ENCODE measurements around the gene CLEC10A. TPM values are rescaled to one million over a fixed set of nuclear protein-coding genes. Genes with fewer than 3 reads are reported as not detected.
"Not testable (repeated sequence)": the region's sequence is repeated elsewhere in the genome, so short reads cannot be mapped to it uniquely, and the experiment has no call there.

The CLEC10A gene
- total RNA-seq, 4 donors from 2014 or later = 1.5 to 3.5 TPM; not detected in 2

GRCh38 chr17:7098802-7099459 lies 18.9 kb upstream of the CLEC10A start:
- TF ChIP-seq CTCF (IDR thresholded peaks at IDR 0.05) = no peak
- no peak for TF ChIP-seq POLR2A (IDR thresholded peaks at IDR 0.05)
- DNase-seq = no peak
- Histone ChIP-seq H3K4me1 (no peaks in the 10 kb centered on the region), H3K4me3 (no peak overlapping the region), H3K9me3 (no peaks in the 10 kb centered on the region), H3K36me3 (no peaks in the 10 kb centered on the region), H3K27ac (no peak overlapping the region), H3K27me3 (no peaks in the 10 kb centered on the region)
- intact Hi-C loops (cut with DNase I; ENCODE audit: low total_unique reads) = no loop called here

DNA sequence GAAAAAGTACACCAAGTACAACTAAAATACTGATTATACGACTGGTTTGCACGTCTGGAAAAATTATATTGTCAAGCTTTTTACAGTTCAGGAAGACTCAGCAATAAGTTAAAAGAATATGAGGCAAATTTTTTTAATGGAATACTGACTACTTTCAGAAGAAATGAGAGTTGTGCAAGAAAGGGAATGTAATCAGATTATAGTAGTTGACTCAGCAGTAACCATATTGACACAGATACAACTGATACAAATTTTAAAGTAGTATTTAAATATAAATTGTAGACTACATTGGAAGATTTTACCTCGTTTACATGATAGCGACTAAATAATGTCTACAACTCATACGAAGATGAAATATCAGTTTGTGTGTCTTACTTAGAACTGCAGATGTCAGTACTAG lies 17.9 kb upstream of the CLEC10A start:
- TF ChIP-seq POLR2A (IDR thresholded peaks at IDR 0.05) (no peak), CTCF (IDR thresholded peaks at IDR 0.05) (no peak)
- Histone ChIP-seq H3K27me3 (no peaks in the 10 kb centered on the region), H3K9me3 (no peaks in the 10 kb centered on the region), H3K4me1 (no peaks in the 10 kb centered on the region), H3K36me3 (no peaks in the 10 kb centered on the region), H3K4me3 (no peak overlapping the region), H3K27ac (no peak overlapping the region)
- intact Hi-C loops (cut with DNase I; ENCODE audit: low total_unique reads) = no loop called here
- DNase-seq = no peak

GRCh38 chr17:7095625-7096024 lies 15.6 kb upstream of the CLEC10A start:
- Histone ChIP-seq H3K36me3 (no peaks in the 10 kb centered on the region), H3K4me3 (no peak overlapping the region), H3K27ac (no peak overlapping the region), H3K27me3 (no peaks in the 10 kb centered on the region), H3K9me3 (no peaks in the 10 kb centered on the region), H3K4me1 (no peaks in the 10 kb centered on the region)
- no peak for TF ChIP-seq CTCF (IDR thresholded peaks at IDR 0.05)
- TF ChIP-seq POLR2A (IDR thresholded peaks at IDR 0.05) = no peak
- no peak for DNase-seq
- intact Hi-C loops (cut with DNase I; ENCODE audit: low total_unique reads) = no loop called here

DNA sequence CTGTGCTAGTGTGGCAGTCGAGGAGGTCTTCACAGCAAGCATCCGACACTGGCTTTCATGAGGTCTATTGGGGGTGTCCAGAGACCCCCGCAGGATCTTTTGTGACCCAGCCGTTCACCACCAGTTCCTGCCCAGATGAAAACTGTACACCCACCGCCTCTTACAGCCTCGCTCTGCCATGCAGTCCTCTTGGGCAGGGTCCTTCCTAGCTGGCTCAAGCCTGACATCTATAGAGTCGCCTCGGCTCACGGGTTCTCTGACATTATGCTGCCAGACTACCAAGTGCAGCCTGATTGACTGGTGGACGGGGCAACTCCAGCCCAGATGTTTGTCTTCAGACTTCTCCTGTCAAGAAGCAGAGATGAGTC lies 14.6 kb upstream of the CLEC10A start:
- no peak for TF ChIP-seq POLR2A (IDR thresholded peaks at IDR 0.05)
- no peak for TF ChIP-seq CTCF (IDR thresholded peaks at IDR 0.05)
- intact Hi-C loops (cut with DNase I; ENCODE audit: low total_unique reads) = no loop called here
- Histone ChIP-seq H3K4me1 (no peaks in the 10 kb centered on the region), H3K9me3 (peaks cover 0 to 1% of the 10 kb centered on the region in 2 donors), H3K4me3 (no peak overlapping the region), H3K27ac (no peak overlapping the region), H3K36me3 (no peaks in the 10 kb centered on the region), H3K27me3 (no peaks in the 10 kb centered on the region)
- no peak for DNase-seq

GRCh38 chr17:7091311-7092005 lies 11.4 kb upstream of the CLEC10A start:
- H3K27ac ChIP-seq; H3K9me3 ChIP-seq; DNase-seq; H3K36me3 ChIP-seq; H3K27me3 ChIP-seq; intact Hi-C loops (cut with DNase I; ENCODE audit: low total_unique reads); H3K4me3 ChIP-seq; H3K4me1 ChIP-seq: not testable (repeated sequence)

DNA sequence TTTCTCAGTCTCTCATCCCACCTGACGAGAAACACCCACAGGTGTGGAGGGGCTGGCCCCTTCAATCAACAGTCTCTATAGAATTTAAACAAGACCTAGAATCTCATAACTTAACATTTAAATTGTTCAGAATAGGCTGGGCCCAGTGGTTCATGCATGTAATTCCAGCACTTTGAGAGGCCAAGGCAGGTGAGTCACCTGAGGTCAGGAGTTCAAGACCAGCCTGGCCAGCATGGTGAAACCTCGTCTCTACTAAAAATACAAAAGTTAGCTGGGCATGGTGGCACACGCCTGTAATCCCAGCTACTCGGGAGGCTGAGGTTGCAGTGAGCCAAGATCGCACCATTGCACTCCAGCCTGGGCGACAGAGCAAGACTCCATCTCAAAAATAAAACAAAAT lies 9.5 kb upstream of the CLEC10A start:
- H3K4me1 ChIP-seq; H3K9me3 ChIP-seq; DNase-seq; H3K36me3 ChIP-seq; H3K27me3 ChIP-seq; H3K4me3 ChIP-seq; H3K27ac ChIP-seq; intact Hi-C loops (cut with DNase I; ENCODE audit: low total_unique reads): not testable (repeated sequence)

DNA sequence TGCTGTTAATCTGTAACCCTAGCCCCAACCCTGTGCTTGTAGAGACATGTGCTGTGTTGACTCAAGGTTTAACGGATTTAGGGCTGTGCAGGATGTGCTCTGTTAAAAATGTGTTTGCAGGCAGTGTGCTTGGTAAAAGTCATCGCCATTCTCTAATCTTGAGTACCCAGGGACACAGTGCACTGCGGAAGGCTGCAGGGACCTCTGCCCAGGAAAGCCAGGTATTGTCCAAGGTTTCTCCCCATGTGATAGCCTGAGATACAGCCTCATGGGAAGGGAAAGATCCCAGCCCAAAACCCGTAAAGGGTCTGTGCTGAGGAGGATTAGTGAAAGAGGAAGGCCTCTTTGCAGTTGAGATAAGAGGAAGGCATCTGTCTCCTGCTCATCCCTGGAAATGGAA lies 8.4 kb upstream of the CLEC10A start:
- H3K36me3 ChIP-seq; H3K27me3 ChIP-seq; DNase-seq; H3K9me3 ChIP-seq; intact Hi-C loops (cut with DNase I; ENCODE audit: low total_unique reads); H3K4me1 ChIP-seq; H3K27ac ChIP-seq; H3K4me3 ChIP-seq: not testable (repeated sequence)
